Testis (tissue), 3 donors: ENCODE results near the gene NPAS2. TPM values are rescaled to one million over a fixed set of nuclear protein-coding genes. Genes with fewer than 3 reads are reported as not detected.

ENCODE experiments used
- DNase-seq: peaks from one replicate; pipeline ENCODE4 v3.0.0-alpha.2; 2019
- H3K27ac ChIP-seq, 2 donors: fragments of 200-600 bp; sonication (generic); one replicate each; pipeline ENCODE4 v1.5.1; 2019
- H3K27me3 ChIP-seq: fragments of 200-600 bp; sonication (generic); one replicate; pipeline ENCODE4 v1.5.1; 2019
- H3K36me3 ChIP-seq: fragments of 200-600 bp; sonication (generic); one replicate; pipeline ENCODE4 v1.5.1; 2017; ENCODE audit warnings: low read depth; ENCODE audit errors: missing control alignments
- H3K4me1 ChIP-seq: fragments of 200-600 bp; sonication (generic); one replicate; pipeline ENCODE4 v1.5.1; 2019
- H3K4me3 ChIP-seq, 2 donors: fragments of 200-600 bp; sonication (generic); one replicate each; pipeline ENCODE4 v1.5.1; 2017 to 2019
- H3K9me3 ChIP-seq: fragments of 200-600 bp; sonication (generic); one replicate; pipeline ENCODE4 v1.5.1; 2017
- CTCF ChIP-seq, 3 experiments: fragments of 450-650 bp in 2 of 3; fragments of 200-600 bp in 1 of 3; sonication (generic) in 1 of 3; IDR thresholded peaks; one replicate each; pipeline ENCODE4 v1.5.1; 2016 to 2019; ENCODE audit warnings: antibody characterized with exemption in 3 of 3, mild to moderate bottlenecking in 2 of 3, moderate library complexity in 1 of 3
- POLR2A ChIP-seq: fragments of 450-650 bp; IDR thresholded peaks from one replicate; pipeline ENCODE4 v1.6.1; 2017; ENCODE audit warnings: antibody characterized with exemption, mild to moderate bottlenecking, moderate library complexity
- WGBS, 2 donors: methylation state at CpG; one replicate each; pipeline ENCODE4 v1.1.5; 2018; 5-methylcytosine and 5-hydroxymethylcytosine counted together
- intact Hi-C: fragments of 100-400 bp; cut with DNase I; formaldehyde crosslinking; loops from one replicate; pipeline ENCODE4 v1.15.1; 2023; ENCODE audit warnings: low total_unique reads
- polyA plus RNA-seq: library from polyadenylated mRNA; stranded (reverse); fragments of 350-450 nt; fragmentation: Illumina TruSeq; extraction: RNeasy Lipid Tissue Mini Kit (QIAGEN cat#74804); gene quantifications from one replicate; pipeline ENCODE4 v1.2.3, GENCODE V29; 2014; ENCODE audit warnings: low read depth, low replicate concordance; ENCODE audit not compliant: insufficient read depth
- total RNA-seq, 2 donors: library from RNA; depleted of rRNA; stranded (reverse); fragments of >200 nt; gene quantifications; one replicate each; pipeline ENCODE4 v1.2.3, GENCODE V29; 2016

NPAS2 gene
- total and polyA plus RNA-seq, 3 donors from 2014 or later = 20.4 to 64.2 (median 46.7) TPM

GRCh38 chr2:101027852-101028251, 207.9 kb downstream of the NPAS2 start:
- 93 to 95% methylated on average over 8 of the region's 8 CpGs for WGBS, 2 donors
- TF ChIP-seq CTCF (IDR thresholded peaks at IDR 0.05) (no peak), POLR2A (no peak)
- no peaks in the 10 kb centered on the region for H3K4me1 ChIP-seq
- no peak overlapping the region for H3K27ac ChIP-seq
- H3K36me3 ChIP-seq = no peaks in the 10 kb centered on the region
- intact Hi-C loops = no loop called here
- H3K9me3 ChIP-seq = no peaks in the 10 kb centered on the region
- H3K27me3 ChIP-seq = no peaks in the 10 kb centered on the region
- H3K4me3 ChIP-seq = no peak overlapping the region
- no peak for DNase-seq

GRCh38 chr2:101030866-101031554, 211.1 kb downstream of the NPAS2 start:
- 84 to 87% methylated on average over 9 to 10 of the region's 10 CpGs for WGBS, 2 donors
- intact Hi-C loops = loop anchor here (10.0 kb wide), 1 partner anchor 124 kb away; the partner anchor contains the start of gene TBC1D8
- H3K4me3 ChIP-seq = no peak overlapping the region
- TF ChIP-seq POLR2A = no peak
- no peak for TF ChIP-seq CTCF (IDR thresholded peaks at IDR 0.05)
- no peak overlapping the region for H3K27ac ChIP-seq
- no peak for DNase-seq
- no peaks in the 10 kb centered on the region for H3K4me1 ChIP-seq
- no peaks in the 10 kb centered on the region for H3K36me3 ChIP-seq
- H3K27me3 ChIP-seq = no peaks in the 10 kb centered on the region
- H3K9me3 ChIP-seq = no peaks in the 10 kb centered on the region

GRCh38 chr2:101032084-101032776, 212.3 kb downstream of the NPAS2 start:
- TF ChIP-seq CTCF (IDR thresholded peaks at IDR 0.05) = no peak
- no peak for TF ChIP-seq POLR2A
- no peaks in the 10 kb centered on the region for H3K27me3 ChIP-seq
- no peak overlapping the region for H3K27ac ChIP-seq
- 92 to 94% methylated on average over 14 to 15 of the region's 15 CpGs for WGBS, 2 donors
- H3K36me3 ChIP-seq = no peaks in the 10 kb centered on the region
- H3K4me3 ChIP-seq = no peak overlapping the region
- no peaks in the 10 kb centered on the region for H3K4me1 ChIP-seq
- no peaks in the 10 kb centered on the region for H3K9me3 ChIP-seq
- intact Hi-C loops = loop anchor here (10.0 kb wide), 1 partner anchor 123 kb away; the partner anchor contains the start of gene TBC1D8
- DNase-seq = no peak

- no peaks in the 10 kb centered on the region for H3K36me3 ChIP-seq
- no peak for DNase-seq
- H3K4me3 ChIP-seq = no peak overlapping the region
- no peaks in the 10 kb centered on the region for H3K9me3 ChIP-seq
- H3K4me1 ChIP-seq = no peaks in the 10 kb centered on the region
- TF ChIP-seq CTCF (IDR thresholded peaks at IDR 0.05) = peak; percentile 25 to 57 (median 43)
- TF ChIP-seq POLR2A = no peak
- intact Hi-C loops = loop anchor here (10.0 kb wide), 1 partner anchor 118 kb away; the partner anchor contains the start of gene TBC1D8
- no peaks in the 10 kb centered on the region for H3K27me3 ChIP-seq
- WGBS, 2 donors = 71 to 72% methylated on average over 2 of the region's 2 CpGs
- H3K27ac ChIP-seq = no peak overlapping the region
These were observed 216.6 kb downstream of the NPAS2 start for GRCh38 chr2:101036562-101036961.
